Measurements from ENCODE around the gene OCA2. TPM values are rescaled to one million over a fixed set of nuclear protein-coding genes. Genes with fewer than 3 reads are reported as not detected.

The OCA2 gene
- polyA plus RNA-seq, 1 donor from 2014 or later = 0.97 TPM

DNA sequence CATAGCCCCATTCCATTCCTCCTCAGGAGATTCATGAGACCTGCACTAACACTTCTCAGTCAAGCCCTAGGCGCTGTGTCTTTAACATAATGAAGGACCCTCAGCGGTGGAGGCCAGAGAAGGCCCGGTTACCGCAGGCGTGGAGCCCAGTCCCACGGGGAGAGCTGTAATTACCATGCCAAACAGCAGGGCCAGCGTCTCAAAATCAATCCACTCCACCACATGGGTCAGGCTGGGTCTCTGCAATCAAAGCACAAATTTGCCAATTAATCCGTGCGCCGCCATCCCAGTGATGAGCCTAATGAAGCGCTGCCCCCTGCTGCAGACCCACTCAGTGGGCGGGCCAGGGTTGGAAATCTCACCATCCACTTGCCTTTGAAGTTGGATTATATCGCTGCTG lies 109.7 kb downstream of the OCA2 start:
- H3K9me3 ChIP-seq (ENCODE audit: low read length) = no peaks in the 10 kb centered on the region
- no peak for TF ChIP-seq RAD21 (conservative IDR thresholded peaks at IDR 0.05)
- TF ChIP-seq, protein P1, sequence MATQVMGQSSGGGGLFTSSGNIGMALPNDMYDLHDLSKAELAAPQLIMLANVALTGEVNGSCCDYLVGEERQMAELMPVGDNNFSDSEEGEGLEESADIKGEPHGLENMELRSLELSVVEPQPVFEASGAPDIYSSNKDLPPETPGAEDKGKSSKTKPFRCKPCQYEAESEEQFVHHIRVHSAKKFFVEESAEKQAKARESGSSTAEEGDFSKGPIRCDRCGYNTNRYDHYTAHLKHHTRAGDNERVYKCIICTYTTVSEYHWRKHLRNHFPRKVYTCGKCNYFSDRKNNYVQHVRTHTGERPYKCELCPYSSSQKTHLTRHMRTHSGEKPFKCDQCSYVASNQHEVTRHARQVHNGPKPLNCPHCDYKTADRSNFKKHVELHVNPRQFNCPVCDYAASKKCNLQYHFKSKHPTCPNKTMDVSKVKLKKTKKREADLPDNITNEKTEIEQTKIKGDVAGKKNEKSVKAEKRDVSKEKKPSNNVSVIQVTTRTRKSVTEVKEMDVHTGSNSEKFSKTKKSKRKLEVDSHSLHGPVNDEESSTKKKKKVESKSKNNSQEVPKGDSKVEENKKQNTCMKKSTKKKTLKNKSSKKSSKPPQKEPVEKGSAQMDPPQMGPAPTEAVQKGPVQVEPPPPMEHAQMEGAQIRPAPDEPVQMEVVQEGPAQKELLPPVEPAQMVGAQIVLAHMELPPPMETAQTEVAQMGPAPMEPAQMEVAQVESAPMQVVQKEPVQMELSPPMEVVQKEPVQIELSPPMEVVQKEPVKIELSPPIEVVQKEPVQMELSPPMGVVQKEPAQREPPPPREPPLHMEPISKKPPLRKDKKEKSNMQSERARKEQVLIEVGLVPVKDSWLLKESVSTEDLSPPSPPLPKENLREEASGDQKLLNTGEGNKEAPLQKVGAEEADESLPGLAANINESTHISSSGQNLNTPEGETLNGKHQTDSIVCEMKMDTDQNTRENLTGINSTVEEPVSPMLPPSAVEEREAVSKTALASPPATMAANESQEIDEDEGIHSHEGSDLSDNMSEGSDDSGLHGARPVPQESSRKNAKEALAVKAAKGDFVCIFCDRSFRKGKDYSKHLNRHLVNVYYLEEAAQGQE (IDR thresholded peaks at IDR 0.05; ENCODE audit: borderline replicate concordance) = no peak
- TF ChIP-seq MXI1 (conservative IDR thresholded peaks at IDR 0.05; ENCODE audit: poor library complexity, severe bottlenecking) = no peak
- TF ChIP-seq TAF1 (IDR thresholded peaks at IDR 0.05; ENCODE audit: low read depth) = no peak
- no peak for TF ChIP-seq POLR2AphosphoS5 (IDR thresholded peaks at IDR 0.05)
- TF ChIP-seq EZH2 (IDR thresholded peaks at IDR 0.05; ENCODE audit: borderline replicate concordance, insufficient read depth, low read length, poor library complexity, severe bottlenecking) = no peak
- TF ChIP-seq, protein P2, sequence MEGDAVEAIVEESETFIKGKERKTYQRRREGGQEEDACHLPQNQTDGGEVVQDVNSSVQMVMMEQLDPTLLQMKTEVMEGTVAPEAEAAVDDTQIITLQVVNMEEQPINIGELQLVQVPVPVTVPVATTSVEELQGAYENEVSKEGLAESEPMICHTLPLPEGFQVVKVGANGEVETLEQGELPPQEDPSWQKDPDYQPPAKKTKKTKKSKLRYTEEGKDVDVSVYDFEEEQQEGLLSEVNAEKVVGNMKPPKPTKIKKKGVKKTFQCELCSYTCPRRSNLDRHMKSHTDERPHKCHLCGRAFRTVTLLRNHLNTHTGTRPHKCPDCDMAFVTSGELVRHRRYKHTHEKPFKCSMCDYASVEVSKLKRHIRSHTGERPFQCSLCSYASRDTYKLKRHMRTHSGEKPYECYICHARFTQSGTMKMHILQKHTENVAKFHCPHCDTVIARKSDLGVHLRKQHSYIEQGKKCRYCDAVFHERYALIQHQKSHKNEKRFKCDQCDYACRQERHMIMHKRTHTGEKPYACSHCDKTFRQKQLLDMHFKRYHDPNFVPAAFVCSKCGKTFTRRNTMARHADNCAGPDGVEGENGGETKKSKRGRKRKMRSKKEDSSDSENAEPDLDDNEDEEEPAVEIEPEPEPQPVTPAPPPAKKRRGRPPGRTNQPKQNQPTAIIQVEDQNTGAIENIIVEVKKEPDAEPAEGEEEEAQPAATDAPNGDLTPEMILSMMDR (IDR thresholded peaks at IDR 0.05; ENCODE audit: poor library complexity, severe bottlenecking) = no peak
- no peak for TF ChIP-seq EP300 (conservative IDR thresholded peaks at IDR 0.05; ENCODE audit: poor library complexity, severe bottlenecking)
- no peak for TF ChIP-seq SMC3 (conservative IDR thresholded peaks at IDR 0.05; ENCODE audit: poor library complexity)
- no peak overlapping the region for H3K4me2 ChIP-seq (ENCODE audit: low read length)
- H3K9ac ChIP-seq (ENCODE audit: low read length) = no peak overlapping the region
- H3K79me2 ChIP-seq (replicated peaks; ENCODE audit: insufficient read depth, low read length) = no peaks in the 10 kb centered on the region
- H4K20me1 ChIP-seq (ENCODE audit: insufficient read depth) = no peaks in the 10 kb centered on the region
- H3K36me3 ChIP-seq (ENCODE audit: insufficient read depth, low read length) = no peaks in the 10 kb centered on the region
- no peak overlapping the region for H2AFZ ChIP-seq (ENCODE audit: low read depth, low read length)
- H3K27ac ChIP-seq (ENCODE audit: low read length) = no peak overlapping the region
- no peaks in the 10 kb centered on the region for H3K27me3 ChIP-seq (ENCODE audit: insufficient read depth, low read depth, low read length)
- no peak overlapping the region for H3K4me3 ChIP-seq (ENCODE audit: low read length)
- no peaks in the 10 kb centered on the region for H3F3A ChIP-seq (ENCODE audit: insufficient read depth, low read length, poor library complexity, severe bottlenecking)
- H3K9me2 ChIP-seq (ENCODE audit: insufficient read depth, low read length) = no peaks in the 10 kb centered on the region

DNA sequence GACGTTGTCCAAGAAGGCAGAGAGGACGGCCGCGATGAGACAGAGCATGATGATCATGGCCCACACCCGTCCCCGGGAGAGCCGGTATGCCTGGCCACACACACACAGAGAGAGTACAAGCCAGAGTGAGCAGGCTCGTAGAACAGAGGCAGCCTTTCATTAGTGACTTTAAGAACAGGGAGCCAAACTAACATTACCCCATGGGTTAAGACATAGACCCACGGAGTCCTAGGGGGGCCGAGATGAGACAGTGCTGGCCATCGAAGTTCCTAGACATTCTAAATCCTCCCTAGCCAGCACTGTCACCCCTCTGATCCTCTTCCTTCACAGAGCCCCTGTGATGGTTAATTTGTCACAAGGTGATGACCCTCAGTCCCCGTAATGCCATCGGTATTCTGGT lies 114.0 kb downstream of the OCA2 start:
- H3K9me3 ChIP-seq (ENCODE audit: low read length) = no peaks in the 10 kb centered on the region
- H3F3A ChIP-seq (ENCODE audit: insufficient read depth, low read length, poor library complexity, severe bottlenecking) = no peaks in the 10 kb centered on the region
- H3K27me3 ChIP-seq (ENCODE audit: insufficient read depth, low read depth, low read length) = no peaks in the 10 kb centered on the region
- no peak overlapping the region for H3K27ac ChIP-seq (ENCODE audit: low read length)
- H3K9ac ChIP-seq (ENCODE audit: low read length) = no peak overlapping the region
- H3K4me3 ChIP-seq (ENCODE audit: low read length) = no peak overlapping the region
- H2AFZ ChIP-seq (ENCODE audit: low read depth, low read length) = no peak overlapping the region
- no peaks in the 10 kb centered on the region for H3K36me3 ChIP-seq (ENCODE audit: insufficient read depth, low read length)
- no peak for TF ChIP-seq MXI1 (conservative IDR thresholded peaks at IDR 0.05; ENCODE audit: poor library complexity, severe bottlenecking)
- TF ChIP-seq RAD21 (conservative IDR thresholded peaks at IDR 0.05) = no peak
- TF ChIP-seq TAF1 (IDR thresholded peaks at IDR 0.05; ENCODE audit: low read depth) = no peak
- TF ChIP-seq EZH2 (IDR thresholded peaks at IDR 0.05; ENCODE audit: borderline replicate concordance, insufficient read depth, low read length, poor library complexity, severe bottlenecking) = no peak
- TF ChIP-seq, protein P1 (IDR thresholded peaks at IDR 0.05; ENCODE audit: borderline replicate concordance) = no peak
- TF ChIP-seq, protein P2 (IDR thresholded peaks at IDR 0.05; ENCODE audit: poor library complexity, severe bottlenecking) = no peak
- no peak for TF ChIP-seq EP300 (conservative IDR thresholded peaks at IDR 0.05; ENCODE audit: poor library complexity, severe bottlenecking)
- no peak for TF ChIP-seq POLR2AphosphoS5 (IDR thresholded peaks at IDR 0.05)
- TF ChIP-seq SMC3 (conservative IDR thresholded peaks at IDR 0.05; ENCODE audit: poor library complexity) = no peak
- no peaks in the 10 kb centered on the region for H4K20me1 ChIP-seq (ENCODE audit: insufficient read depth)
- no peaks in the 10 kb centered on the region for H3K79me2 ChIP-seq (replicated peaks; ENCODE audit: insufficient read depth, low read length)
- no peak overlapping the region for H3K4me2 ChIP-seq (ENCODE audit: low read length)
- no peaks in the 10 kb centered on the region for H3K9me2 ChIP-seq (ENCODE audit: insufficient read depth, low read length)

Measured in neural cell (in vitro differentiated cells).